GF-D8 (cell line): Measurements from ENCODE around the gene ZDHHC23.

Source experiments
- DNase-seq: peaks from one replicate; lab custom pipeline; 2025; lab: John Stamatoyannopoulos, UW

The ZDHHC23 gene, protein sequence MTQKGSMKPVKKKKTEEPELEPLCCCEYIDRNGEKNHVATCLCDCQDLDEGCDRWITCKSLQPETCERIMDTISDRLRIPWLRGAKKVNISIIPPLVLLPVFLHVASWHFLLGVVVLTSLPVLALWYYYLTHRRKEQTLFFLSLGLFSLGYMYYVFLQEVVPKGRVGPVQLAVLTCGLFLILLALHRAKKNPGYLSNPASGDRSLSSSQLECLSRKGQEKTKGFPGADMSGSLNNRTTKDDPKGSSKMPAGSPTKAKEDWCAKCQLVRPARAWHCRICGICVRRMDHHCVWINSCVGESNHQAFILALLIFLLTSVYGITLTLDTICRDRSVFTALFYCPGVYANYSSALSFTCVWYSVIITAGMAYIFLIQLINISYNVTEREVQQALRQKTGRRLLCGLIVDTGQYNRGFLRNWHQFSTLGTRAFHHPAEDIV

DNA sequence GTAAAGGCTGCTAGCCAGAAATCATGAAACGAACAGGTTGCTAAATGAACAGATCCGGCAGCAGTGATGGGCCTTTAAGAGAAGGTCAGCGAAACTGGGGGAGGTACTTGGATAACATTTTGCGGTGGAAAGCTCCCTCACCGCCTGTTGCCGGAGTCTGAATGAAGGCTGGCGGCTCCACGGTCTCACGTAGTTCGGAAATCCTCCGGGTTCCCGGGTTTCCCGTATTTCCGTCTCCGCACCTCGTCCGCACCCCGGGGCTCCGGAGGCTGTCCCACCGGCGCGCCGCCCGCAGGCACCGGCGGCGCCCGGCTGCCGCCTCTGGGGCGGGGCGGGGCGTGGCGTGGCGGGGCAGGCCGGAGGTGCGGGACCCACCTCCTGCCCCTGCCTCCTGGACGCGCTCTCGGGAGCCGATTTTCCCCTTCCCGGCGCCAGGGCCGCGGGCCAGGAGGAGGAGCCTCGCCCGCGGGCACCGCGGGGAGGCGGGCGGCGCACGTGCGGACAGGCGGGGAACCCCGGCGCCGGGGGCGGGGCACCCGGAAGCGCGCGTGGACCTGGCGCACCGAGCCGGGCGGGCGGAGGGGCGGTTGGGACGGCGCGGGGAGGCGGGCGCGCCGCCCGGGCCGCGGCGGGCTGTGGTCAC is at the start of gene ZDHHC23:
ZDHHC23 (plus strand) TSS at position 642 of the 643 bp plus-strand sequence. CDS start 790 bp downstream, outside the sequence.
- DNase-seq: no peak

DNA sequence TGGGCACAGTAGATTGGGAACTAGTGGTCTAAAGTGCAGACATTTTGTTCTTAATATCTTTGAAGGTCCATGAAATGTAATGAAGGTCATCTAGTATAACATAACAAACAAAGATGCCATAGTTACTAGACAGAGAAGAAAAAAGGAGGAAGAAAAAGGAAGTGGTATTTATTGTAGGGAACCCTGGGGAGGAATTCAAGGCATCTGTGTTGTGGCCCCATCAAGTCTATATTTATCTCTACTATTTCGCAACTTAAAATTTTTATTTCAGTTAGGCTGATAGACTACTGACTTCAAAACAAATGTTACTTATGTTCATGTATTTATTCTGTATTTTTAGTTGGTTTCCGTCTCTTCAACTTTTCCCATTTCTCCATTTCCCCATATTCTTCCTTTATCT is 48.9 kb upstream of the ZDHHC23 start:
- no peak for DNase-seq

DNA sequence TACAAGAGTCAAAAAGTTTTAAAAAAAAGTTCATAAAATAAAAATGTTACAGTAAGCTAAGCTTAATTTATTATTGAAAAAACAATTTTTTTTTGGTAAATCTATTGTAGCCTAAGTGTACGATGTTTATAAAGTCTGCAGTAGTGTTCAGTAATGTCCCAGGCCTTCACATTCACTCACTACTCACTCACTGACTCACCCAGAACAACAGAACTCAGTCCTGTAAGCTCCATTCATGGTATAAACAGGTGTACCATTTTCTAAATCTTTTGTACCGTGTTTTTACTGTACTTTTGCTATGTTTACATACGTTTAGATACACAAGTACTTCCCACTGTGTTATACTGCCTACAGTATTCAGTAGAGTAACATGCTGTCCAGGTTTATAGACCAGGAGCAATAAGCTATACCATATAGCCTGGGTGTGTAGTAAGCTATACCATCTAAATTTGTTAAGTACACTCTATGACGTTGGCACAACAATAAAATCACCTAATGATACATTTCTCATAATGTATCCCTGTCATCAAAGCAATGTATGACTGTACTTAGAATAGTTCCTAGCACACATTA is 41.2 kb upstream of the ZDHHC23 start:
- no peak for DNase-seq

DNA sequence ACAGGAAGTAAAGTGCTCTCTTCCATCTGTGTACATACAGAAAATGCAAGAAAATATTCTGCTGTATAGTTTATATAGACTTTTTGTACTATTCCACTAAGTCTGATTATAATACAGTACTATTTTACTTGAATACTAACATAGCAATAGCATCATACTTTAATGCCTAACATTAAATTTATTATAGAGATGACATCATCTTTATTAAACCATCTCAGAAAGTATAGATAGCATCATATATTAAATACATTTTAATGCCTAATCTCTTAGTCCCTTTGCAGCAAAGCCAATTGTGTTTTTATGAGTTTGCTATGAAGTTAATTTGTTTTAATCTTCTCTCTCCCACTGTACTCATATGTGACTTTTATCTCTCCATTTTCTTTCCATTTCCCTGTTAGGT is 39.7 kb upstream of the ZDHHC23 start:
- no peak for DNase-seq

DNA sequence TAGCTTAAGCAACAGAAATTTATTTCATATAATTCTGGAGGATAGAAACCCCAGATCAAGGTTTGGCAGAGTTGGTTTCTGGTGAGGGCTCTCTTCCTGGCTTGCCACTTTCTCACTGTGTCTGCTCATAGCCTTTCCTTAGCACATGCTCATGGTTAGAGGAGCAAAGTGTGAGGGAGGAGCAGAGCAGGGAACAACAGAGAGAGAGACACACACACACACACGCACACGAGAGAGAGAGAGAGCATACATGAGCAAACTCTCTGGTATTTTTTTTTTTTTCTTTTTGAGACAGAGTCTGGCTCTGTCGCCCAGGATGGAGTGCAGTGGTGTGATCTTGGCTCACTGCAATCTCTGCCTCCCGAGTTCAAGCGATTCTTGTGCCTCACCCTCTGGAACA is 36.8 kb upstream of the ZDHHC23 start:
- no peak for DNase-seq

DNA sequence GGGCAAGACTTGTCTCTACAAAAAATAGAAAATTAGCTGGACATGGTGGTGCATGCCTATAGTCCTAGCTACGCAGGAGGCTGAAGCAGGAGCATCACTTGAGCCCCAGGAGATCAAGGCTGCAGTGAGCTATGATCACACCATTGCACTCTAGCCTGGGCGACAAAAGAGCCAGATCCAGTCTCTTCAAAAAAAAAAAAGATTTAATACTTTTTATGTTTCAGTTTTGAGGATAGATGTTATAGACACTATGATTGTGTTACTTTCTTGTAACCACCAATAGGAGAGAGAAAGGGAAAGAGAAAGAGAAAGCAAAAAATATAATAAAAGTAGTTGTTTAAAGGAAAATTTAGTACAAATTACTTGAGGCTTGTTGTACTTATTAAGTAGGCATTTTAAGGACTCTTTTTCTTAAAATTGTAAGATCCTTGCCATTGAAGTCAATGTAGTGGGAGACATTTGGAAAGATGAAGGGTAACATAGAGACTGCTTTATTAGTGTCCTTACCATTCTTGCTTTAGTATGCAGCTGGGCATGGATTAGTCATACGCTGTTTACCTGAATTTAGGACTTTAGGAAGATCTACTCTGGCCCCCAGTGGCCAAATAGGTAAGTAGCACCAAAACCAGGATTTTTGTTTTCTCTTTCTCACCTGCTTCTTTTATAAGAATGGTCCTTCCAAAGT is 35.1 kb upstream of the ZDHHC23 start:
- no peak for DNase-seq

DNA sequence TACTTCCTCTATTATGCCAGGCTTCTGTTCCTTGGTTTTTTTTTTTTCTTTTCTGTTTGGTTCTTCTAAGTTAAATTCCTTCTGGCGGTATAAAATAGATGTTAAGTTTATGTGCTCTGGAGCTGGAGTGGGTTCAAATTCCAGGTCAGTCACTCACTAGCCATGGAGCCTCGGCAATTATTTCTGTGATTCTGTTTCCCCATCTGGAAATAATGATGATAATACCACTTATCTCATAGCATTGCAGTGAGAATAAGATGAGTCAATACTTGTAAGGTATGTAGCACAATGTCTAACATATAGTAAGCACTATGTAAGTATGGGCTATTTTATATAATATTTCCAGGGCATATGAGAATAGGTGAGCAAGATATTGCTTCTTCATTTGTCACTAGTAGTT is 33.2 kb upstream of the ZDHHC23 start:
- no peak for DNase-seq

DNA sequence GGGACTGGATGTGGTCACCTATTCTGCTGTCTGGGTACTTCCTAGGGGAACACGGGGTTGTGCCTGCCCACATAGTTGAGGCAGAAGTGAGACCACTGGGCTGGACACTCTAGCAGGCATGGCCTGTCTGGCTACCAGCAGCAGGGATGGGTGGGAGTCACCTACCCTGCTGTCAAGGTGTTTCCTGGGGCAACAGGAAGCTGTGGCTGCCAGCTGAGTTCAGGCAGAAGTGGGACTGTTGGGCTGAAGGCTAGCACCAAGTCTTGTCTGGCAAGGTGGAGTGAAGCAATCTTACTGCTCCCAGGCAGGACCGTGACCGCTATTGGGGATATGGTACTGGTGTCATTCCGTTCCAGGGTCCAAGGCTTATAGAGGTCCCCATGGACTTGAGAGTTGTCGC is 20.3 kb upstream of the ZDHHC23 start:
- no peak for DNase-seq

DNA sequence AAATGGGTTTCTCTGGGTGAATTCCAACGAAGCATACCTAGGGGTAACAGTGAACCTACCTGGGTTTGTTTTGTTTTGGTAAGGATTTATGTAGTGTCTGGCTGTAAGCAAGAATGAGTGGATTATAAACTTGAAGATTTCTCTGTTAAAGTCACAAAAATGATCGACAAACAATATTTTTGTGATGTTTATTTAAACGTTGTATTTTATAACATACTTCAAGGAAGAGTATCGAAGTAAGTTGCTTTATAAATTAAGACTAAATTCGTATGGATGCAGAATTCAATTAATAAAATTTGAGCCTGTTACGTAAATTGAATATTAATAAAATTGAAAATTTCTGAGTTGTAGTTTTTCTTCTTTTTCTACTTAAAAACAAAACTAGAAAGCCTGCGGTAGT is 982 bp upstream of the ZDHHC23 start:
- DNase-seq: no peak

DNA sequence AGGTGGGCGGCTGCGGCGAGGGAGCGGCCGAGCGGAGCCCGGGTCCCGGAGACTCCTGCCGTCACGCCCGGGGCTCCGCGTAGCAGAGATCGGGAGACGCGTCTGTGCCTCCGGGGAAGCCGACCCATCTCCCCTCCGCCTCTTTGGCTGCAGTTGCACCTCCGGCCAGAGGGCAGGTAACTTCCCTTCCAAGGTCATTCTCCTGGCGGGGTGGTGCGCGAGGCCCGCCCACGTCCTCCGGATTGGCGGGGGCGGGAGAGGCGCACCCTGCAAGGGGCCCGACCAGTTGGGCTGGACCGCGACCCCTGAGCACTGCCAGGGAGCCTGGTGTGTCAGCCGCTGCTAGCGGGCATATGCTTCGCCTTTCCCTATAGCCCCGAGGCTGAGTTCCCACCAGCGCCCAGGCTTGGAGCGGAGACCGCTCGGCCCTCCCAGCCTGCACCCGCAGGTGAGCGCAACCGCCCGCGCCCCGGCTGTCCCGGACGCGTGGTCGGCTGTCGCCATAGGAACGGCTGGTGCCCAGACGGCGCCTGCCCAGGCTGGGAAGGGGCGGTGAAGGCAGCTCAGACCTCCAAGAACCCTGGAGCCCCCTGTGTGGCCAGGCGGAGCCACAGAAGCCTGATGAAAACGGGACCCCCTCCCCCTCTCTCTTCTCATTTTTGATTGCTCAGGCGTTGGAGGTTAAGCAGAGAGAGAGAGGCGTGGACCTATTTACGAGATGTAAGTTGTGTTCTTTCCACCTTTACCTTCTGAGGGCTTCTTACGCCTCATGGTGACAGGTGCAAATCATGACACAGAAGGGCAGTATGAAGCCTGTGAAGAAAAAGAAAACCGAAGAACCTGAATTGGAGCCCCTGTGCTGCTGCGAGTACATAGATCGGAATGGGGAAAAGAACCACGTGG is 453 bp downstream of the ZDHHC23 start:
- DNase-seq: no peak

DNA sequence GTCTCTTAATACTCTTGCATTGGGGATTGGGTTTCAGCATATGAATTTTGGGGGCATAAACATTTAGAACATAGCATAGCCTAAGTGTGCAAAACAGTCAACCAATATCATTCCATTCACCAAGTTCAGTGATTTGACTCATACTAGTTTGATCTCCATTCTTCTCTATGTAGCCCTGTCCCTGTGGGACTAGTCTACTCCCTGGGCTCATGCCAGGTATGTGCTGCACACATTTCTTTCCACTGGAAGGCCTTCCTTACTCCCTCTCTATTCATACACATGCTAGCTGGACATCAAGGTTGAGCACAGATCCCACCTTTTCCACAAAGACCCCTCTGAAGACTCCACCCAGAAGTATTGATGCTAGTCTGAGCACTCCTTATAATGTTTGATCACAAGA is 5.1 kb downstream of the ZDHHC23 start:
- no peak for DNase-seq

DNA sequence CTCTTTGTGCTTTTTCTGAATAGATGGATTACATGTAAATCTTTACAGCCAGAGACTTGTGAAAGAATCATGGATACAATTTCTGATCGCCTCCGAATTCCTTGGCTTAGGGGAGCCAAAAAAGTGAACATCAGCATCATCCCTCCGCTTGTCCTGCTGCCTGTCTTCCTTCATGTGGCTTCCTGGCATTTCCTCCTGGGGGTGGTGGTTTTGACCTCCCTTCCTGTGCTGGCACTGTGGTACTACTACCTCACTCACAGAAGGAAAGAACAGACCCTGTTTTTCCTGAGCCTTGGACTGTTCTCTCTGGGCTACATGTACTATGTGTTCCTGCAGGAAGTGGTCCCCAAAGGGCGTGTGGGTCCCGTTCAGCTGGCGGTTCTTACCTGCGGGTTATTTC is 5.9 kb downstream of the ZDHHC23 start:
- peak; percentile 22 for DNase-seq

DNA sequence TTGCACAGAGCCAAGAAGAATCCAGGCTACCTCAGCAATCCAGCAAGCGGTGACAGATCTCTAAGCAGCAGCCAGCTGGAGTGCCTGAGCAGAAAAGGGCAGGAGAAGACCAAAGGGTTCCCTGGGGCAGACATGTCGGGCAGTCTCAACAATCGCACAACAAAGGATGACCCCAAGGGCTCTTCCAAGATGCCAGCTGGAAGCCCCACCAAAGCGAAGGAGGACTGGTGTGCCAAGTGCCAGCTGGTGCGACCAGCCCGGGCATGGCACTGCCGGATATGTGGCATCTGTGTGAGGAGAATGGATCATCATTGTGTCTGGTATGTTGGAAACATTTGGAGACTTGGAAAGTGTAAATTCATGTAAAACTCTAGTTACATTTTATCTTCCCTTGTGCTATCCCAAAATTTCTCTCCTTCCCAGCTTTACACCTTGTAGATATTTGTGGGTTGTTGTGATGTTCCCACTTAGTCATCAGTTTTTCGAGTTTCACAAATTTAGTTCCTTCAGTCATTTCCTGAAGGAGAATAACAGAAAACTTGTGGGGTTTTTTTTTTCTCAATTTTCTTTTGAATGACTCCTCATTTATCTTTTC is 6.4 kb downstream of the ZDHHC23 start:
- no peak for DNase-seq

DNA sequence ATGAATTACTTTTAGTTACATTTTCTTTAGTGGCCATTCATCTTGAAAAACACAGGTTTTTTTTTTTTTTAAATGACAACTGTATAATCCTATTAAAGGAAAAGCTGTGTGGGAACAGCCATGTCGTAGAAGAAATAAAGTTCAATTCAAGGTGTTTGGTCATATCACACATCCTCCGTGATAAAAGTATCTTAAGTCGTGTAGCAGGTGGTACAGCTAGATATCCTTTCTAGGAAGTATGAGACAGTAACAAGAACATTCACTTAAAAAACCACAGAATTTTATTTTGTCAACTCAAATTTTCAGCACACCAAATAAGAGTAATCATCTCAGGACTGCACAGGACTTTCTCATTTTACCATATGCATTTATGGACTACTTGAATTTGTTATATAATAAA is 16.1 kb downstream of the ZDHHC23 start:
- DNase-seq: no peak

DNA sequence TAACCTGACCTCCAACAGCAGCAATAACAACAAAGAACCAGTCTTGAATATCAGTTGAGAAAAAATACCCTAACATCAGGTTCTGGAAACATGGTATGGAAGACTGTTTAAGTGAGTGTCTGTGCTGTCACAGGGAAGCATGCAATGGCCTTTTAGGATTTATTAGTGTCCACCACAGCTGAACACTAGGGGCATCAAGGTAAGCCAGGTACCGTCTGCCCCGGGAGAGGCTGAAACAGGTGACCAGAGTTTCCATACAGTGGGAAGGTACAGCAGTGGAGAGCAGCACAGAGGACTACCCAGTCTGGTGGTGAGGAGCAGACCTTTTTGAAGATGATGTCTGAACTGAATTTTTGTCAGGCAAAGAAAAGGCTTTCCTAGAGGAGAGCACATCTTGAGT is 18.4 kb downstream of the ZDHHC23 start:
- no peak for DNase-seq

DNA sequence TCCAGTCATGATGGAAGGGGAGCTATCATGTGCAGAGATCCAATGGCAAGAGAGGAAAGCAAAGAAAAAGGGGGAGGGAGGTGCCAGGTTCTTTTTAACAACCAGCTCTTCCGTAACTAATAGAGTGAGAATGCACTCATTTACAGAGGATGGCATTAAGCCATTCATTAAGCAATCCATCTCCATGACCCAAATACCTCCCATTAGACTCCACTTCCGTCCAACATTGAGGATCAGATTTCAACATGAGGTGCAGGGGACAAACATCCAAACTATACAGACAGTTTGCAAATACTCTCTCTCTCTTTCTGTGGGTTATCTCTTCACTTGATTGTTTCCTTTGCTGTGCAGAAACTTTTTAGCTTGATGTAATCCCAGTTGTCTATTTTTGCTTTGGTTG is 21.2 kb downstream of the ZDHHC23 start:
- no peak for DNase-seq

DNA sequence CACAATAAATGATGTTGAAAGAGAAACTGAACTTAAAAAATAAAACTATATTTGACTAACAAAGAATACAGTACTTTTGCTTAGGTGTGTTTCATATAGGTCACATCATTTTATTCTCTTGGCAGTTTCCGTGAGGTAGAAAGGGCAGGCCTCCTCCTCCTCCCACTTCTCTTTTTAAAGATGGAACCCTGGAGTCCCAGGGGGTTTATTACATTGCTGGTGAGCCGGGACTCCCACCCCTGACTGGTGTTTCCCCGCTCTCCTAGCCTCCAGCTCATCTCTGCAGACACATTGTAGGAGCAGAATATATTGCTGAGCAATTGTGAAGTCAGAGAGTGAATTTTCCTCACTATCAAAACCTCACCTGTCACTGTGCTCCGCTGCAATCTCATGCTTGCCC is 30.0 kb downstream of the ZDHHC23 start:
- DNase-seq: no peak

DNA sequence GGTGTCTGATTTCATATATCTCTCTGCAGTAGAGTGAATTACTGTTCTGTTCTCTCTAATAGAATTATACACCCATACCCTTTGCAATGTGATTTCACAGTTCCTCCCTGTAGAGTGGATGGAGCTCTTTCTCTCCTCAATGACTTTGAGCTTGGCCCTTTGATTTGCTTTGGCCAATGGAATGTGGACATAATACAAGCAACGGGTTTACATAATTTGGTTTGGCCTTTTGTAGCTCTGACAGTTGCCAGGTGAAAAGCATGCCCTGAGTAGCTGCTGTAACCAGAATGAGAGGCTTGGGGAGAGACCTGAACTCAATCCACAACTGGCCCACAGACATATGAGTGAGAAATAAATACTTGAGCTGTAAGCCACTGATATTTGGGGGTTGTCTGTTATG is 32.1 kb downstream of the ZDHHC23 start:
- DNase-seq: no peak

DNA sequence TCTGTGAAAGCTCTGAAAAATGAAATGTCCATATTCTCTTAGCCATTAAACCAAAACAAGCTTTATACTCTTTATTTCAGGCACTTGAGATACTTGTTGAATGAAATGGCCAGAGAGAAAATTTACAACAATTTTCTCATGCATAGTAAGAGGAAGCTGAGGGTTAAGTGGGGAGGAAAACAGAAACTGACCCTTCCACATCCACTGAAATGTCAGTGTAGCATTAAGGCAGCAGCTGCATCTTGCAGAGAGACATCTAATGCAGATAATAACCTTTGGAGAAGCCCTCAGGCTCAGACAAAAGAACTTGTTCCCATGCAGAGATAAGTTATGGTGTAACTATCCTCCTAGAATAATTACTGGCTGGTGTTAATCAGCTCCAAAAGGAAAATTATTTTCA is 34.0 kb downstream of the ZDHHC23 start:
- no peak for DNase-seq

DNA sequence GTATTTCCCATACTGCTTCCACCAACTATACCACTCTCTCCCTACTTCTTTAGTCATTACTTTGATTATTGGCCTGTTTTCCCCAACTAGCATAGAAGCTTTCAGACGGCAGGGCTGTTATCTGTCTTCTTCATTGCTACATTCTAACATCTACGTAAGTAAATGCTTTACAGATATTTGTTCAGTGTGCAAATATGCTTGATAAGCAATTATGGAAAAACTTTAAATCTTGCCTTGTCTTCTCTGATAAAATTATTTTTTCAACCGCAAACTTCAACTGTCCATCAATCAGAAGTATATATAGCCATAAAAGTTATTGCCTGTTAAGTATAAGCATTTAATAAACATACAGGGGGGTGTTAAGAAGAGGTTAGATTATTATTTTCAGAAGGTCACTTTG is 35.7 kb downstream of the ZDHHC23 start:
- no peak for DNase-seq

DNA sequence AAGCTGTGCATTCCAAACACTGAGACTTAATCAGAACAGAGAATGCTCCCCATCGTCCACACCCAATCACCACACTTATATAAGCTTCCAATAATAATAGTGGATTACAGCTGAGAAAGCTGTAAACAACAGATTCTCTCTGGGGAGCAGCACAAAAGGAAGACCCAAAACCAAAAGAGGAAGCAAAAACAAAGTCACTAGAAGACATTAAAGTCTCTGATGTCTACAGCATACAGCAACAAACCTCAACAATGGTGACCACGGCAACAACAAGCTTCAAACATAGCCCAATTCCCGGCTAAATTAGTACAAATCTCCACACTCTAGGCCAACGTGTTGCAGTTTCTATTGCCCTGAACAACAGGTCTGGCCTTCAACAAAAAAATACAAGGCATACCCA is 37.7 kb downstream of the ZDHHC23 start:
- DNase-seq: no peak
